ENCODE results near the gene ST13.
"Not testable (repeated sequence)": the region's sequence is repeated elsewhere in the genome, so short reads cannot be mapped to it uniquely, and the experiment has no call there.

Gene ST13

GRCh38 chr22:40856513-40857308 lies at the start of gene ST13, which contains the start of gene XPNPEP3:
ST13 (minus strand) TSS chr22:40856639; CDS start chr22:40856540, 99 bp downstream.
XPNPEP3 (plus strand) TSS chr22:40857148; CDS start chr22:40857182, 34 bp downstream.
- peak; percentile 69 for FAIRE-seq

GRCh38 chr22:40904101-40904500 lies 47.7 kb upstream of the ST13 start:
- no peak for FAIRE-seq

GRCh38 chr22:40898850-40899357 lies 42.5 kb upstream of the ST13 start:
- FAIRE-seq = peak; percentile 94

GRCh38 chr22:40894417-40894816 lies 38.0 kb upstream of the ST13 start:
- FAIRE-seq = no peak

- FAIRE-seq = no peak
Observed at GRCh38 chr22:40890881-40891280, 34.4 kb upstream of the ST13 start.

- FAIRE-seq = no peak
Observed at GRCh38 chr22:40889116-40889515, 32.7 kb upstream of the ST13 start.

GRCh38 chr22:40878922-40879321 lies 22.5 kb upstream of the ST13 start:
- FAIRE-seq = no peak

- FAIRE-seq = no peak
Observed at GRCh38 chr22:40877488-40877887, 21.0 kb upstream of the ST13 start.

- no peak for FAIRE-seq
Observed at GRCh38 chr22:40876907-40877306, 20.5 kb upstream of the ST13 start.

GRCh38 chr22:40875111-40875510 lies 18.7 kb upstream of the ST13 start:
- no peak for FAIRE-seq

GRCh38 chr22:40874016-40874415 lies 17.6 kb upstream of the ST13 start:
- no peak for FAIRE-seq

GRCh38 chr22:40868379-40868778 lies 11.9 kb upstream of the ST13 start:
- not testable (repeated sequence) for FAIRE-seq

GRCh38 chr22:40867109-40867508 lies 10.7 kb upstream of the ST13 start:
- no peak for FAIRE-seq

- no peak for FAIRE-seq
Observed at GRCh38 chr22:40862537-40862936, 6.1 kb upstream of the ST13 start.

GRCh38 chr22:40862013-40862412 lies 5.6 kb upstream of the ST13 start, which contains the start of gene DNAJB7:
DNAJB7 (minus strand) TSS chr22:40862113; CDS start chr22:40861994, 119 bp downstream.
- FAIRE-seq = no peak

- no peak for FAIRE-seq
Observed at GRCh38 chr22:40857309-40857855, 943 bp upstream of the ST13 start.

- no peak for FAIRE-seq
Observed at GRCh38 chr22:40855979-40856512, 393 bp downstream of the ST13 start.

- FAIRE-seq = no peak
Observed at GRCh38 chr22:40855071-40855978, 1.1 kb downstream of the ST13 start.

- no peak for FAIRE-seq
Observed at GRCh38 chr22:40853961-40854360, 2.5 kb downstream of the ST13 start.

- FAIRE-seq = no peak
Observed at GRCh38 chr22:40853333-40853732, 3.1 kb downstream of the ST13 start.

GRCh38 chr22:40845816-40846215 lies 10.6 kb downstream of the ST13 start:
- not testable (repeated sequence) for FAIRE-seq

GRCh38 chr22:40844951-40845350 lies 11.5 kb downstream of the ST13 start:
- no peak for FAIRE-seq

GRCh38 chr22:40838486-40838885 lies 18.0 kb downstream of the ST13 start:
- FAIRE-seq = no peak
